Endothelial cell of umbilical vein (primary cell): ENCODE data around the gene SRA1. TPM values are rescaled to one million over a fixed set of nuclear protein-coding genes. Genes with fewer than 3 reads are reported as not detected.

Source experiments
- BruUV-seq: library from RNA; stranded (reverse); fragments of 400-500 nt; replicated peaks from 2 replicates; lab custom pipeline; 2021; lab: Mats Ljungman, UMichigan
- CTCF ChIA-PET: fragments of 300-600, 350-600 bp; sonication (Branson Sonifier 250); formaldehyde crosslinking; loops from one replicate; lab custom pipeline; 2021; ENCODE audit warnings: antibody characterized with exemption, inconsistent platforms; lab: Charles Lee
- POLR2A ChIA-PET: fragments of 300-600, 350-600 bp; sonication (Branson Sonifier 250); formaldehyde crosslinking; loops from one replicate; lab custom pipeline; 2021; ENCODE audit warnings: antibody characterized with exemption, inconsistent platforms; lab: Charles Lee
- DNase-seq: peaks from one replicate; pipeline ENCODE4 v3.0.0-alpha.2; 2011; ENCODE audit warnings: low read depth, low spot score
- FAIRE-seq: peaks from 2 replicates; lab custom pipeline; 2011; peaks lifted over from hg19 to GRCh38; lab: Jason Lieb, UNC
- H2AFZ ChIP-seq: 2 replicates; pipeline ENCODE4 v1.6.0; 2012; ENCODE audit warnings: low read depth, low read length, control low read depth, inconsistent platforms
- H3K27ac ChIP-seq: 2 replicates; pipeline ENCODE4 v1.5.1; 2011; ENCODE audit warnings: low read depth, mild to moderate bottlenecking, control low read depth, low read length, moderate library complexity; ENCODE audit not compliant: insufficient read depth
- H3K27me3 ChIP-seq, 2 experiments: 2 replicates each; pipeline versions ENCODE4 v1.6.0 to v1.6.1; 2011; ENCODE audit warnings: low read length in 2 of 2, mixed read lengths in 1 of 2; ENCODE audit not compliant: control insufficient read depth in 2 of 2, insufficient read depth in 2 of 2
- H3K36me3 ChIP-seq, 2 experiments: 2 replicates in 1 of 2; 3 replicates in 1 of 2; pipeline ENCODE4 v1.5.1; 2011; ENCODE audit warnings: low read length in 2 of 2, mild to moderate bottlenecking in 1 of 2, moderate library complexity in 1 of 2; ENCODE audit not compliant: control insufficient read depth in 2 of 2, insufficient read depth in 2 of 2; ENCODE audit errors: extremely low read depth in 1 of 2
- H3K4me1 ChIP-seq: 3 replicates; pipeline ENCODE4 v1.5.1; 2011; ENCODE audit warnings: mild to moderate bottlenecking, low read length; ENCODE audit not compliant: control insufficient read depth, insufficient read depth; ENCODE audit errors: extremely low read depth
- H3K4me2 ChIP-seq: 2 replicates; pipeline ENCODE4 v1.6.1; 2011; ENCODE audit warnings: low read length, control low read depth, mixed read lengths; ENCODE audit not compliant: insufficient read depth
- H3K4me3 ChIP-seq, 3 experiments: fragments of 200-600 bp in 1 of 3; sonication (generic), shearing (Covaris generic) in 1 of 3; replicated peaks in 1 of 3; 2 replicates each; pipeline ENCODE4 v1.5.1; 2011 to 2016; ENCODE audit warnings: control low read depth in 3 of 3, low read length in 3 of 3, mild to moderate bottlenecking in 2 of 3, inconsistent platforms in 1 of 3, low read depth in 1 of 3, moderate library complexity in 1 of 3; ENCODE audit not compliant: insufficient read depth in 1 of 3
- H3K79me2 ChIP-seq: 2 replicates; pipeline ENCODE4 v1.6.0; 2012; ENCODE audit warnings: low read length, inconsistent platforms; ENCODE audit not compliant: control insufficient read depth, insufficient read depth
- H3K9ac ChIP-seq: replicated peaks from 2 replicates; pipeline ENCODE3; 2011; ENCODE audit warnings: low read length, control low read depth; ENCODE audit not compliant: insufficient read depth; ENCODE audit errors: extremely low read depth
- H3K9me1 ChIP-seq: replicated peaks from 3 replicates; pipeline ENCODE4 v1.6.0; 2011; ENCODE audit warnings: mild to moderate bottlenecking, low read length; ENCODE audit not compliant: control insufficient read depth, insufficient read depth; ENCODE audit errors: extremely low read depth
- H3K9me3 ChIP-seq: replicated peaks from 2 replicates; pipeline ENCODE4 v1.5.1; 2012; ENCODE audit warnings: low read length, inconsistent platforms; ENCODE audit not compliant: control insufficient read depth, insufficient read depth
- H4K20me1 ChIP-seq: replicated peaks from 2 replicates; pipeline ENCODE3; 2011; ENCODE audit warnings: mild to moderate bottlenecking, low read length; ENCODE audit not compliant: control insufficient read depth, insufficient read depth; ENCODE audit errors: extremely low read depth
- CTCF ChIP-seq, 2 donors: IDR thresholded peaks; 1 replicate in 1 of 2; 2 replicates in 1 of 2; pipeline ENCODE4 v1.5.1; 2011; ENCODE audit warnings: low read length in 2 of 2, mild to moderate bottlenecking in 2 of 2, moderate library complexity in 2 of 2, control low read depth in 1 of 2, inconsistent platforms in 1 of 2, low read depth in 1 of 2; ENCODE audit not compliant: insufficient read depth in 1 of 2; ENCODE audit errors: extremely low read depth in 1 of 2
- EZH2 ChIP-seq: IDR thresholded peaks from 2 replicates; pipeline ENCODE4 v1.6.1; 2012; ENCODE audit warnings: borderline replicate concordance, low read depth, mild to moderate bottlenecking, moderate library complexity, low read length, inconsistent platforms; ENCODE audit not compliant: severe bottlenecking
- FOS ChIP-seq: IDR thresholded peaks from 2 replicates; pipeline ENCODE4 v1.6.1; 2011; ENCODE audit warnings: mild to moderate bottlenecking, low read length, moderate library complexity, borderline replicate concordance; ENCODE audit not compliant: insufficient read depth
- GATA2 ChIP-seq: IDR thresholded peaks from 2 replicates; pipeline ENCODE4 v1.7.0; 2011; ENCODE audit warnings: low read depth, mild to moderate bottlenecking, moderate library complexity, mixed read lengths, low read length; ENCODE audit not compliant: insufficient read length, insufficient read depth
- JUN ChIP-seq: IDR thresholded peaks from 2 replicates; pipeline ENCODE4 v1.6.1; 2011; ENCODE audit warnings: borderline replicate concordance, low read depth; ENCODE audit not compliant: insufficient read length, insufficient read depth
- MAX ChIP-seq: IDR thresholded peaks from 2 replicates; pipeline ENCODE4 v1.6.1; 2011; ENCODE audit not compliant: insufficient read depth, insufficient read length
- MYC ChIP-seq: IDR thresholded peaks from one replicate; pipeline ENCODE4 v1.6.1; 2011; ENCODE audit warnings: mild to moderate bottlenecking, low read depth, low read length
- POLR2A ChIP-seq: IDR thresholded peaks from 2 replicates; pipeline ENCODE4 v1.6.1; 2012; ENCODE audit warnings: low read depth, mild to moderate bottlenecking, control low read depth, low read length
- POLR2AphosphoS5 ChIP-seq: IDR thresholded peaks from 2 replicates; pipeline ENCODE4 v1.6.1; 2012; ENCODE audit warnings: low read depth, mild to moderate bottlenecking, control low read depth, low read length, moderate library complexity; ENCODE audit not compliant: insufficient read depth
- dilution Hi-C: fragments of 300-500 bp; cut with MboI; formaldehyde crosslinking; loops from one replicate; pipeline ENCODE4 v1.15.0; 2019; ENCODE audit warnings: low sequenced_read_pairs; ENCODE audit not compliant: extremely low pct_ligation_motif_present
- intact Hi-C: fragments of 100-400 bp; cut with micrococcal nuclease; formaldehyde crosslinking; loops from one replicate; pipeline ENCODE4 v1.10.0; 2022
- polyA plus RNA-seq, 4 experiments: library from polyadenylated mRNA; depleted of rRNA in 3 of 4; stranded (reverse) in 3 of 4; unstranded in 1 of 4; fragments of >200 nt; gene quantifications; 2 replicates each; pipeline versions ENCODE4 v1.2.1 to v1.2.3, GENCODE V29; 2011 to 2012; ENCODE audit warnings: missing spikeins in 1 of 4
- total RNA-seq: library from RNA; stranded (reverse); gene quantifications from 2 replicates; pipeline ENCODE4 v1.2.3, GENCODE V29; 2021

Gene SRA1
- total and polyA plus RNA-seq, 2 donors (not counting 3 experiments of a cell fraction or from before 2014, with no cell fraction given), result 17.6 to 19.7 TPM

- no peak overlapping the region for H2AFZ ChIP-seq
- dilution Hi-C loops (no loop called here), intact Hi-C loops (no loop called here)
- TF ChIP-seq MYC (no peak), JUN (no peak), POLR2A (no peak)
- DNase-seq (no peak), FAIRE-seq (no peak)
- no peaks in the 10 kb centered on the region for H3K9me1 ChIP-seq
- ChIA-PET CTCF (no interaction called here), POLR2A (no interaction called here)
- no peak overlapping the region for H3K9ac ChIP-seq
- no peak overlapping the region for H3K4me2 ChIP-seq
- no peaks in the 10 kb centered on the region for H3K9me3 ChIP-seq
- no peaks in the 10 kb centered on the region for H3K27me3 ChIP-seq
- peaks cover 8% of the 10 kb centered on the region for H3K4me1 ChIP-seq
- H3K27ac ChIP-seq, result no peak overlapping the region
- H4K20me1 ChIP-seq, result no peaks in the 10 kb centered on the region
- no TSS peak for BruUV-seq
- no peak overlapping the region for H3K4me3 ChIP-seq
- H3K79me2 ChIP-seq, result peaks cover 9% of the 10 kb centered on the region
- peaks cover 3 to 24% of the 10 kb centered on the region in 2 experiments for H3K36me3 ChIP-seq
These were observed 10.0 kb upstream of the SRA1 start for GRCh38 chr5:140567136-140567818.

- no peak overlapping the region for H3K4me2 ChIP-seq
- no peaks in the 10 kb centered on the region for H3K27me3 ChIP-seq
- H3K4me1 ChIP-seq, result peaks cover 8% of the 10 kb centered on the region
- H3K4me3 ChIP-seq, result no peak overlapping the region
- H3K9ac ChIP-seq, result no peak overlapping the region
- peaks cover 9% of the 10 kb centered on the region for H3K79me2 ChIP-seq
- ChIA-PET CTCF (interaction anchor here (2.0 kb wide), 1 partner anchor 73 kb away, joined by 9 read pairs; the partner anchor contains the start of gene TMCO6), POLR2A (no interaction called here)
- H2AFZ ChIP-seq, result no peak overlapping the region
- intact Hi-C loops (no loop called here), dilution Hi-C loops (no loop called here)
- H4K20me1 ChIP-seq, result no peaks in the 10 kb centered on the region
- DNase-seq (no peak), FAIRE-seq (no peak)
- H3K36me3 ChIP-seq, result peaks cover 3 to 24% of the 10 kb centered on the region in 2 experiments
- TF ChIP-seq POLR2AphosphoS5, result no peak
- no peak for TF ChIP-seq GATA2
- no peak for TF ChIP-seq FOS
- no peak for TF ChIP-seq MAX
- no peak for TF ChIP-seq EZH2
- no peak for TF ChIP-seq POLR2A
- TF ChIP-seq JUN, result no peak
- TF ChIP-seq CTCF (IDR thresholded peaks at IDR 0.05; ENCODE audit: extremely low read depth in 1 of 2, insufficient read depth in 1 of 2, low read depth in 1 of 2, low read length in 2 of 2), result no peak
- TF ChIP-seq MYC, result no peak
- no TSS peak for BruUV-seq
- H3K9me3 ChIP-seq, result no peaks in the 10 kb centered on the region
- no peak overlapping the region for H3K27ac ChIP-seq
- no peaks in the 10 kb centered on the region for H3K9me1 ChIP-seq
These were observed 9.4 kb upstream of the SRA1 start for GRCh38 chr5:140566665-140567064.
